Fibroblast of mammary gland (primary cell): ENCODE results near the gene LY86.

Experiments used
- DNase-seq: peaks from one replicate; pipeline ENCODE4 v3.0.0-alpha.2; 2010; ENCODE audit warnings: low read depth
- H3K4me3 ChIP-seq: 2 replicates; pipeline ENCODE4 v1.5.1; 2011; ENCODE audit warnings: low read depth, mild to moderate bottlenecking, low read length, moderate library complexity; ENCODE audit not compliant: control insufficient read depth
- TF ChIP-seq, protein P1 (sequence below): conservative IDR thresholded peaks from 2 replicates; pipeline ENCODE4 v1.5.1; 2011; ENCODE audit warnings: low read depth, low read length, inconsistent platforms; ENCODE audit not compliant: control insufficient read depth, insufficient read depth

The LY86 gene

GRCh38 chr6:6639572-6639971, 51.1 kb downstream of the LY86 start:
- no peak for DNase-seq
- no peak overlapping the region for H3K4me3 ChIP-seq
- TF ChIP-seq, protein P1, sequence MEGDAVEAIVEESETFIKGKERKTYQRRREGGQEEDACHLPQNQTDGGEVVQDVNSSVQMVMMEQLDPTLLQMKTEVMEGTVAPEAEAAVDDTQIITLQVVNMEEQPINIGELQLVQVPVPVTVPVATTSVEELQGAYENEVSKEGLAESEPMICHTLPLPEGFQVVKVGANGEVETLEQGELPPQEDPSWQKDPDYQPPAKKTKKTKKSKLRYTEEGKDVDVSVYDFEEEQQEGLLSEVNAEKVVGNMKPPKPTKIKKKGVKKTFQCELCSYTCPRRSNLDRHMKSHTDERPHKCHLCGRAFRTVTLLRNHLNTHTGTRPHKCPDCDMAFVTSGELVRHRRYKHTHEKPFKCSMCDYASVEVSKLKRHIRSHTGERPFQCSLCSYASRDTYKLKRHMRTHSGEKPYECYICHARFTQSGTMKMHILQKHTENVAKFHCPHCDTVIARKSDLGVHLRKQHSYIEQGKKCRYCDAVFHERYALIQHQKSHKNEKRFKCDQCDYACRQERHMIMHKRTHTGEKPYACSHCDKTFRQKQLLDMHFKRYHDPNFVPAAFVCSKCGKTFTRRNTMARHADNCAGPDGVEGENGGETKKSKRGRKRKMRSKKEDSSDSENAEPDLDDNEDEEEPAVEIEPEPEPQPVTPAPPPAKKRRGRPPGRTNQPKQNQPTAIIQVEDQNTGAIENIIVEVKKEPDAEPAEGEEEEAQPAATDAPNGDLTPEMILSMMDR = no peak

DNA sequence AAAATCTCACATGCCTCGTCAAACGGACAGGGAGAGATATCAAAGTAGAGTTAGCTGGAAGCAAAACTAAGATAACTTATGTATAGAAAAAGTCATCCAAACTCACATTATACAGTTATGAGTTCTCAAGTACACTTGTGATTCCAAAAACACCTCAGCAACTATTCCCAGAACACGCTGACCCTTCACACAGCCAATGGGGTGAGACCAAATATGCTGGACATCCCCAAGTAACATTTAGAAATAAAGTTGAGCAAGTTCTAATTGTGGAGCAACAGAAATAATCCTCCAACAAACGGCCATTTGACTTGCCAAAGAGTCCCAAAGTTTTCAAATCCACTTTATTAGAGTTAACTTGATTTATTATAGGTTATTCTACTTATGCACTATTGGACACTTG, 52.4 kb downstream of the LY86 start:
- DNase-seq = no peak
- no peak overlapping the region for H3K4me3 ChIP-seq
- TF ChIP-seq, protein P1 = no peak

- no peak for DNase-seq
- no peak overlapping the region for H3K4me3 ChIP-seq
- TF ChIP-seq, protein P1 = no peak
These were observed 54.9 kb downstream of the LY86 start for GRCh38 chr6:6643398-6643797.

GRCh38 chr6:6645261-6645917, 56.9 kb downstream of the LY86 start:
- no peak for DNase-seq
- TF ChIP-seq, protein P1 = no peak

GRCh38 chr6:6646384-6646783, 57.9 kb downstream of the LY86 start:
- TF ChIP-seq, protein P1 = no peak
- no peak for DNase-seq
- H3K4me3 ChIP-seq = no peak overlapping the region

More at GRCh38 chr6:6645261-6645917, 56.9 kb downstream of the LY86 start:
- no peak overlapping the region for H3K4me3 ChIP-seq

DNA sequence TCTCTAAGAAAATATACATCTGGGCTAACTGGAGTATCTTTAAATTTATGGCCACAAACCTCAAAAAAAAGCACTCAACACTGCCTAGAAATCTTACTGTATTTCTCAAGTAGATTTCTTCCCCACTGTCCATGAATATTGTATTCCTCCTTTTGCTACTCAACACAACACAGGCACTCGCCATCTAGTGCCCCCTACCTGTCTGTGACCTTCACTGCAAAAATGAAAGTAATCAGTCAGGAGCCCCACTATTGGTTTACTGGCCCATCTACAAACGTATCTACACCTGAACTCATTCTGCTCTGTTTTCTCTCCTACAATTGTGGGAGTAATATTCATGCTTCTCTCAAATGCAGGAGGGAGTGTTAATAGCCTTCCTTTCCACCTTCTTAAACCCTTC, 58.3 kb downstream of the LY86 start:
- H3K4me3 ChIP-seq = no peak overlapping the region
- no peak for DNase-seq
- TF ChIP-seq, protein P1 = no peak

- TF ChIP-seq, protein P1 = no peak
- H3K4me3 ChIP-seq = no peak overlapping the region
- no peak for DNase-seq
These were observed 60.3 kb downstream of the LY86 start for GRCh38 chr6:6648692-6649343.
